Measurements from ENCODE around the gene DPYSL5. TPM values are rescaled to one million over a fixed set of nuclear protein-coding genes. Genes with fewer than 3 reads are reported as not detected.

The DPYSL5 gene
- total RNA-seq, 1 donor from 2014 or later: not detected

- intact Hi-C loops (cut with DNase I): no loop called here
- H3K9me3 ChIP-seq: no peaks in the 10 kb centered on the region
- no peak for TF ChIP-seq CTCF (IDR thresholded peaks at IDR 0.05)
- no peak overlapping the region for H3K4me3 ChIP-seq
- H3K36me3 ChIP-seq: no peaks in the 10 kb centered on the region
- no peak overlapping the region for H3K27ac ChIP-seq
- DNase-seq (no peak), ATAC-seq (no peak)
- no peaks in the 10 kb centered on the region for H3K4me1 ChIP-seq
- H3K27me3 ChIP-seq (ENCODE audit: low read depth): peaks cover 19% of the 10 kb centered on the region
Measured at GRCh38 chr2:26954135-26954534, 106.2 kb downstream of the DPYSL5 start.

- Histone ChIP-seq H3K36me3 (no peaks in the 10 kb centered on the region), H3K27ac (no peak overlapping the region), H3K4me1 (peaks cover 6% of the 10 kb centered on the region), H3K9me3 (no peaks in the 10 kb centered on the region), H3K4me3 (no peak overlapping the region), H3K27me3 (ENCODE audit: low read depth) (peaks cover 19% of the 10 kb centered on the region)
- no peak for ATAC-seq
- no peak for TF ChIP-seq CTCF (IDR thresholded peaks at IDR 0.05)
- DNase-seq: no peak
- intact Hi-C loops (cut with DNase I): no loop called here
Measured at GRCh38 chr2:26957041-26957440, 109.1 kb downstream of the DPYSL5 start.

GRCh38 chr2:26957534-26957933, 109.6 kb downstream of the DPYSL5 start:
- intact Hi-C loops (cut with DNase I): no loop called here
- Histone ChIP-seq H3K4me3 (no peak overlapping the region), H3K36me3 (no peaks in the 10 kb centered on the region), H3K27me3 (ENCODE audit: low read depth) (peaks cover 19% of the 10 kb centered on the region), H3K4me1 (peaks cover 6% of the 10 kb centered on the region), H3K9me3 (no peaks in the 10 kb centered on the region), H3K27ac (no peak overlapping the region)
- ATAC-seq: no peak
- DNase-seq: no peak
- TF ChIP-seq CTCF (IDR thresholded peaks at IDR 0.05): no peak

GRCh38 chr2:26959331-26959730, 111.4 kb downstream of the DPYSL5 start:
- ATAC-seq (no peak), DNase-seq (no peak)
- Histone ChIP-seq H3K36me3 (no peaks in the 10 kb centered on the region), H3K9me3 (no peaks in the 10 kb centered on the region), H3K27ac (no peak overlapping the region), H3K27me3 (ENCODE audit: low read depth) (peaks cover 19% of the 10 kb centered on the region), H3K4me1 (peaks cover 6% of the 10 kb centered on the region), H3K4me3 (no peak overlapping the region)
- no peak for TF ChIP-seq CTCF (IDR thresholded peaks at IDR 0.05)
- intact Hi-C loops (cut with DNase I): no loop called here

GRCh38 chr2:26964446-26965130, 116.7 kb downstream of the DPYSL5 start:
- no peak overlapping the region for H3K27ac ChIP-seq
- DNase-seq: no peak
- H3K4me1 ChIP-seq: peaks cover 6% of the 10 kb centered on the region
- intact Hi-C loops (cut with DNase I): loop anchor here (5.0 kb wide), 1 partner anchor 53 kb away; no protein-coding TSS in a partner anchor
- H3K27me3 ChIP-seq (ENCODE audit: low read depth): peaks cover 8% of the 10 kb centered on the region
- H3K9me3 ChIP-seq: no peaks in the 10 kb centered on the region
- no peak overlapping the region for H3K4me3 ChIP-seq
- no peak for ATAC-seq
- no peaks in the 10 kb centered on the region for H3K36me3 ChIP-seq
- TF ChIP-seq CTCF (IDR thresholded peaks at IDR 0.05): no peak
